GM10248 (cell line): ENCODE data around the gene CD4.

Experiments used
- CTCF ChIA-PET: fragments of 300-600 bp; sonication (Branson Sonifier 250); formaldehyde crosslinking; extraction: SDS; loops from one replicate; lab custom pipeline; 2021; ENCODE audit warnings: antibody characterized with exemption; lab: Yijun Ruan, JAX
- POLR2A ChIA-PET: fragments of 350-650 bp; sonication (Branson Sonifier 250); formaldehyde crosslinking; extraction: SDS; loops from one replicate; lab custom pipeline; 2020; ENCODE audit warnings: antibody characterized with exemption; lab: Yijun Ruan, JAX
- DNase-seq: peaks from one replicate; pipeline ENCODE4 v3.0.0; 2012; ENCODE audit errors: extremely low spot score
- CTCF ChIP-seq: IDR thresholded peaks from 2 replicates; pipeline ENCODE4 v1.5.1; 2012; ENCODE audit warnings: mild to moderate bottlenecking, low read depth; ENCODE audit errors: extremely low read depth, missing control alignments, control extremely low read depth

Gene CD4

GRCh38 chr12:6813363-6813762 lies 24.0 kb downstream of the CD4 start:
- no peak for DNase-seq
- ChIA-PET CTCF (interaction anchor here (0.8 to 5.5 kb wide), 5 partner anchors 12 to 205 kb away, joined by 3 to 30 read pairs (median 3); partner anchors contain the start of genes LPCAT3 and MLF2), POLR2A (no interaction called here)
- no peak for TF ChIP-seq CTCF

- ChIA-PET POLR2A (no interaction called here), CTCF (interaction anchor here (1.0 to 2.5 kb wide), 4 partner anchors 9 to 63 kb away, joined by 4 to 7 read pairs (median 5); no protein-coding TSS in a partner anchor)
- no peak for TF ChIP-seq CTCF
- DNase-seq: no peak
Measured at GRCh38 chr12:6816598-6816997, 27.3 kb downstream of the CD4 start.

GRCh38 chr12:6817098-6817497 lies 27.8 kb downstream of the CD4 start:
- CTCF ChIA-PET: interaction anchor here (1.0 to 2.5 kb wide), 4 partner anchors 8 to 63 kb away, joined by 4 to 7 read pairs (median 5); no protein-coding TSS in a partner anchor
- no peak for TF ChIP-seq CTCF
- DNase-seq: no peak
- POLR2A ChIA-PET: no interaction called here

GRCh38 chr12:6817662-6818157 lies 28.4 kb downstream of the CD4 start:
- TF ChIP-seq CTCF: no peak
- ChIA-PET POLR2A (no interaction called here), CTCF (interaction anchor here (0.7 to 2.5 kb wide), 3 partner anchors 16 to 19 kb away, joined by 4 to 7 read pairs (median 5); no protein-coding TSS in a partner anchor)
- no peak for DNase-seq

GRCh38 chr12:6818222-6818621 lies 28.9 kb downstream of the CD4 start:
- DNase-seq: no peak
- CTCF ChIA-PET: interaction anchor here (0.7 kb wide), 1 partner anchor 16 kb away, joined by 4 read pairs; no protein-coding TSS in a partner anchor
- POLR2A ChIA-PET: no interaction called here
- no peak for TF ChIP-seq CTCF

GRCh38 chr12:6818645-6819044 lies 29.3 kb downstream of the CD4 start:
- ChIA-PET POLR2A (no interaction called here), CTCF (interaction anchor here (0.7 kb wide), 1 partner anchor 16 kb away, joined by 4 read pairs; no protein-coding TSS in a partner anchor)
- no peak for TF ChIP-seq CTCF
- no peak for DNase-seq
